Fibroblast of peridontal ligament (primary cell): ENCODE results near the gene SARNP.
"Not testable (repeated sequence)": the region's sequence is repeated elsewhere in the genome, so short reads cannot be mapped to it uniquely, and the experiment has no call there.

Experiments used
- DNase-seq: peaks from one replicate; pipeline ENCODE4 v3.0.0-alpha.2; 2010; ENCODE audit errors: extremely low read depth

The SARNP gene

GRCh38 chr12:55817345-55818139 lies at the start of gene SARNP, which contains the start of gene ORMDL2:
SARNP (minus strand) TSS chr12:55817724; CDS start chr12:55817701, 23 bp downstream.
ORMDL2 (plus strand) TSS chr12:55818041; CDS start chr12:55819000, 959 bp downstream.
- peak; percentile 100 for DNase-seq

DNA sequence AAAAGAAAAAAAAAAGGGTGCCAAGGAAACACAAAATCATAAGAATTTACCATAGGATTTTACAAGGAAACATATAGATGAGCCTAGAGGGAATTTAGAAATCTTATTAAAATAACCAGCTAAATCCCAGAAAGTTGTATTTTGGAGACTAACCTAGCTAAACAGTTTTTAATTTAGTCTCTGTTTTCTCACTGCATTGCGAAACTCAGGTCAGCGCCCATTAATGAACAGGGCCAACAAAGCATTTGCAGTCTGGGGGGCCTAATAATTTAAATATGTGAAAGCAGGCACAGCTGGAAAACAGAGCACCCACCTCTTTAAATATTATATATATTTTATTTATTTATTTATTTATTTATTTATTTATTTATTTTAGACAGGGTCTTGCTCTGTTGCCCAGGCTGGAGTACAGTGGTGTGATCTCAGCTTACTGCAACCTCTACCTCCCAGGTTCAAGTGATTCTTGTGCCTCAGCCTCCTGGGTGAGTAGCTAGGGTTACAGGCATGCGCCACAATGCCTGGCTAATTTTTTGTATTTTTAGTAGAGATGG lies 49.0 kb upstream of the SARNP start:
- DNase-seq: not testable (repeated sequence)

- DNase-seq: no peak
These were observed 47.8 kb upstream of the SARNP start for GRCh38 chr12:55865327-55865726.

DNA sequence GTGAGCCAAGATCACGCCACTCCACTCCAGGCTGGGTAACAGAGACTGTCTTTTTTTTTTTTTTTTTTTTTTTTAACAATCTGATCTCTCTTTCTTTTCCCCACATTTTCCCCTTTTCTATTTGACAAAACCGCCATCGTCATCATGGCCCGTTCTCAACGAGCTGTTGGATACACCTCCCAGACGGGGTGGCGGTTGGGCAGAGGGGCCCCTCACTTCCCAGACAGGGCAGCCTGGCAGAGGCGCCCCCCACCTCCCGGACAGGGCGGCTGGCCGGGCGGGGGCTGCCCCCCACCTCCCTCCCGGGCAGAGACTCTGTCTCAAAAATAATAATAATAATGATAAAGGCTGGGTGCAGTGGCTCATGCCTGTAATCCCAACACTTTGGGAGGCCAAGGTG lies 45.4 kb upstream of the SARNP start:
- not testable (repeated sequence) for DNase-seq

DNA sequence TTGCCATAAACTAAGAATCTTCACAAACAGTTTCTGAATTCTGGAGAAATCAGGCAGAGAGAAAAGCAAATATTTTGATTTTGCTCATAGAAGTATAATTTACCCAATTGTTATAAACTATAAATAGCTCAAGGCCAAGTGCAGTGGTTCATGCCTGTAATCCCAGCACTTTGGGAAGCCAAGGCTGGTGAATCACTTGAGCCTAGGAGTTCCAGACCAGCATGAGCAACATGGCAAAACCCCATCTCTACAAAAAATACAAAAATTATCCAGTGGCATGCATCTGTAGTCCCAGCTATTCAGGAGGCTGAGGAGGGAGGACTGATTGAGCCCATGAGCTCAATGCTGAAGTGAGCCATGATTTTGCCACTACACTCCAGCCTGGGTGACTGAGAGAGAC lies 44.8 kb upstream of the SARNP start:
- peak; percentile 45 for DNase-seq

- no peak for DNase-seq
These were observed 44.3 kb upstream of the SARNP start for GRCh38 chr12:55861871-55862270.

- no peak for DNase-seq
These were observed 43.9 kb upstream of the SARNP start for GRCh38 chr12:55861396-55861795.

- no peak for DNase-seq
These were observed 35.2 kb upstream of the SARNP start for GRCh38 chr12:55852740-55853139.

GRCh38 chr12:55850893-55851292 lies 33.4 kb upstream of the SARNP start:
- DNase-seq: peak; percentile 35

GRCh38 chr12:55850401-55850800 lies 32.9 kb upstream of the SARNP start:
- no peak for DNase-seq

DNA sequence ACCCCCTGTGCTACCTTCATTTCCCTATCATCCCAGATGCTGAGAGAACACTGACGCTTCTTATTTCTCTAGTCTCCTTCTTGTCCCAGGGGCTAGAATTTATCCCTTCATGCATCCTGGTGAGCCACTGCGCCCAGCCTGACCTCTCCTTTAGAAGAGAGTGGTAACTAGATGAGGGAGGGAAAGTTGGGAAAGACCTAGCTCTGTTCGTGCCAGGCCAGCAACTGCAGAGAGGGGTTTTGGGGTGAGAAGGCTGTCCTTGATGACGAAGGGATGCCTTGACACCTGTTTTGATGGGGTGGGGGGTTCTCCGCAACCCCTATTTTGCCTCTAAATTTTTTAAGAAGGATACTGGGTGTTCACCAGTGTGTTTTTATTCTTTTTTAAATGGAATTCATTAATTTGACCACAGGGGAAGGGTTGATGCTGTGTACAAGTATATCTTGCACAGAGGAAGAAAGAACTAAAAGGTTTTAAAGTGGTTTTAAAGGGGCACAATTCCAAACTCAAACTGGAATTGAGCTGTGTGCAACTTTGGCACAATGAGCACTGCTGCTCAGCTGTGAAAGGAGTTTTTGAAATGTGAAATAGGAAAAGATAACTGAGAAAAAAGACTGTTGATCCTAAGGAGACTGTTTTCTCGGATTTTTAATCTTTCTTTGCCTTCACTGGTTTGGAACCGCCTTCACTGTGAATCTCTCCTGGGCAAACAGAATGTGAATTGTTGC lies 32.3 kb upstream of the SARNP start:
- DNase-seq: peak; percentile 21

DNA sequence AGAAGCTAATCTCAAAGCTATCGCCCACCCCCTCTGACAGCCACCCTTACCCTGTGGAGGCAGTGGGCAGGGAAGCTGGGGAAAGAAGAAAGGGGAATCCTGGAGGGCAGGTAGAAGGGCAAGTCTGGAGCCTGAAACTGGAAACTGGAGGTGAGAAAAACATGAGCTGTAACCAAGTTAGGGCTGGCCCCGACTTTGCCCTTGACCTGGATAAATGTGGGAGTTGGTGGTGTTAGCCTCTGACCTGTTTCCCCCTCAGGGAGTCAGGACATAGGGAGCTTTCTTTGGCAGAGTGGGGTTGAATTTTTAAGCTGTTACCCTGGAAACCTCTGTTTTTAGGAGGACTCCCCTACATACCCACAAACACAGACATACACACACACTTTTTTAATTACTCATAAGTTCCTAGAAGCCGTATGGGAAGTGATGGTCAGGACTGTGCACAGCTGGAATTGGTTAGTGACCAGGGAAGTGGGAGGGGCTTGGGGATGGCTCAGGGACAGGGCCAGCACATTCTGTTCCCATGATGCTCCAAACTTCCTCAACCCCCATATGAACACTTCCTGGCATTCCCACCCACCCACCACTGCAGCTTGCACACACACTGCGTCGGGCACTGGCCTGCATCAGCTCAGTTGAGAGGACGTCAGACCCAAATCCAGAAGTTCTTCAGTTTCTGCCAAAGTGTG lies 30.2 kb upstream of the SARNP start:
- DNase-seq: peak; percentile 99

GRCh38 chr12:55847033-55847432 lies 29.5 kb upstream of the SARNP start:
- peak; percentile 66 for DNase-seq

DNA sequence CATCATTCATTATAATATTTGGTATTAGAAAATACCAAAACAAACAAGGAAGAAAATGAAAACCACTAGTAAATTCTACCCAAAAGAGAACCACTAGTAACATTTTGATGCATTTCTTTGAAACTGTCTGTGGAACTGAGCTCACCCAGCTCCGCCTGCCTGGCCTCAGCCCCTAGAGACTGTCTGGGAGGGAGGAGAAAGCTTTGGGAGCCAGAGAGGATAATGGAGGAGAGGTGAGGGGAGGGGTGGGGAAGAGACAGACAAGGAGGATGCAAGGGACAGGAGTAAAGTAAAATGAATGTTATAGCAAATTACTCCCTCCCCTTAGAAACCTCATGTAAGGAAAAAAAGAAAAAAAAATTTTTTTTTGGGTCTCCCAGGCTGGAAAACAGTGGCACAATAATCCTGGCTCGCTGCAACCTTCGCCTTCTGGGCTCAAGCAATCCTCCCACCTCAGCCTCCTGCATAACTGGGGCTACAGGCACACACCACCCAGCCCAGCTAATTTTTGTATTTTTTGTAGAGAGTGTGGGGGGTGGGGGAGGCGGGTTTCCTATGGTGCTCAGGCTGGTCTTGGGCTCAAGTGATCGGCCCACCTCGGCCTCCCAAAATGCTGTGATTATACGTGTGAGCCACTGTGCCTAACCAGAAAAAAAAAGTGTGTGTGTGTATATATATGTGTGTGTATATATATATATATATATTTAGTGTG lies 28.4 kb upstream of the SARNP start:
- no peak for DNase-seq

DNA sequence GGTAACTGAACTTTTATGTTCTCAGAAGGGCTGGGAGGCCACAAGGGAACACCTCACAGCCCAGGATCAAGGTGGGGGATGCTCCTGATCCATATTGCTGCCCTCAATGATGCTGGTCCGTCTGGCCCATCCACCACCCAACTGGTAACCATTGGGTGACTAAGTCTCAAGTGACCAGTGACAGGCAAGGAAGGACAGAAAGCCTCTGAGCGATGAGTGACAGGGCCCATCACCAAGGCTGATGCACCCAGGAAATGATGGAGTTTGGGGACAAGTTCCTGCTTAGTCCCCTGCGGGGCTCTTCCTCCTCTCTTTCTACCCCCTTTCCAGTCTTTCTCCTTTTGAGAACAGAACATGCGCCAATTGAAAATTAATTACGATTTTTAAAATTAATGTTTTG lies 27.8 kb upstream of the SARNP start:
- no peak for DNase-seq

GRCh38 chr12:55844961-55845360 lies 27.4 kb upstream of the SARNP start:
- no peak for DNase-seq

DNA sequence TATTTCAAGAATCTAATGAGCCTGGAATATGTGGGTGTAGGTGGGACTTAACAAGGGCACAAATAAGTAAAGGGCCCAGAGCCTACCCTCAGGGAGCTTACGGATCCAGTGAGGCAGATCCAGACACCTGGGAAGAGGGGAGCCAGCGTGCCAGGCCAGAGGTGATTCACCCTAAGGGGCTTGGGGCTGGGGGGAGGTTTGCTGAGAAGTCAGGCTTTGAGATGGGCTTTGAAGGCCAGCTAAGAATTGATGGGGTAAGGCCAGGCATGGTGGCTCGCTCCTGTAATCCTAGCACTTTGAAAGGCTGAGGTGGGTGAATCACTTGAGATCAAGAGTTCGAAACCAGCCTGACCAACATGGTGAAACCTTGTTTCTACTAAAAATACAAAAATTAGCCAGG lies 25.9 kb upstream of the SARNP start:
- DNase-seq: no peak

DNA sequence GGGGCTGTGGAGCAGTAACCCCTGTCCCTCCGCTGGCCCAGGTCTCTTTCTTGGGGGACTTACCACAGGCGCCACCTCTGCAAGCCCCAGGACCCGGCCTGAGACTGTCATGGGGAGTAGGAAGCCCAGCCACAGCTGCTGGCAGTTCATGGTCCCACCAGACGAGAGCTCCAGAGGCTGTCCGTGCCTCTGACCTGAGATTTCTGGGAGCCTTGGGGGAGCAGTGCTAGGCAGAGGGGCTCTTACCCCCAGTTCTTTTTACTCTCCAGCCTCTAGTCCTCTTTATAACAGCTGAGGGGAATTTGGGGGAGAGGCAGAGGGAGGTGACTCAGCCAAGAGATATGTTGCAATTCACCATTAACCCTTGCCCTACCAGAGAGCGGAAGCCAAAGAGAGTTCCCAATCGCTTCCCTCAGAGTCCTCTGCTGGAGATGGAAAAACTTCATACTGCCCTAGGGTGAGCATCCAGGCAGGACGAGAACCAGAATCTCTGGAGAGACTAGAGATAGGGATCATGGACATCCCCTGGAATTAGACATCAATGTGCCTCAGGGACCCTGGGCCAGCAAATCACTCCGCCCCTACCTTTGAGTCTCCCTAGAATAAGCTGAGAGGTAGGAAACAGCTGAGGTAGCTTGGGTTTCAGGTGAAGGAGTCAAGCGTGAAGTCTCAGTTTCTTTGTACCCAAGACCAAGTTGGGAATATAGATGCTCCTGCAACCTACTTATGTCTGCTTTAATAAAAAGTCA lies 25.3 kb upstream of the SARNP start, which contains the start of gene MMP19:
Gene MMP19 (minus strand): TSS at position 256 of the 749 bp plus-strand sequence. CDS start 106 bp downstream, at position 150.
- peak; percentile 80 for DNase-seq

- no peak for DNase-seq
These were observed 23.2 kb upstream of the SARNP start for GRCh38 chr12:55840581-55841351.
